ENCODE data around the gene CADPS2. TPM values are rescaled to one million over a fixed set of nuclear protein-coding genes. Genes with fewer than 3 reads are reported as not detected.

The CADPS2 gene
- total and polyA plus RNA-seq, 5 donors from 2014 or later: 0.07 TPM; not detected in 4

- ATAC-seq (ENCODE audit: low read depth in 2 of 2) (no peak), DNase-seq (no peak)
- H3K27me3 ChIP-seq (ENCODE audit: control insufficient read depth, insufficient read depth, low read length): no peaks in the 10 kb centered on the region
- Mint-ChIP-seq H3K27ac (no peak overlapping the region), H3K27me3 (no peaks in the 10 kb centered on the region), H3K4me3 (no peak overlapping the region), H3K9me3 (peaks cover 0 to 5% (median 0%) of the 10 kb centered on the region in 7 donors), H3K4me1 (no peaks in the 10 kb centered on the region), H3K36me3 (no peaks in the 10 kb centered on the region)
- H3K36me3 ChIP-seq (ENCODE audit: control insufficient read depth, insufficient read depth, low read length): no peaks in the 10 kb centered on the region
- no peak overlapping the region for H3K4me3 ChIP-seq (ENCODE audit: low read depth, low read length)
- H3K27ac ChIP-seq (ENCODE audit: insufficient read depth, low read length, poor library complexity, severe bottlenecking): no peak overlapping the region
- no peaks in the 10 kb centered on the region for H3K4me1 ChIP-seq (ENCODE audit: control insufficient read depth, insufficient read depth, low read length, poor library complexity, severe bottlenecking)
- no peaks in the 10 kb centered on the region for H3K9me3 ChIP-seq (ENCODE audit: control insufficient read depth in 2 of 2, low read length in 2 of 2)
These were observed 448.3 kb downstream of the CADPS2 start for GRCh38 chr7:122438006-122438405.

DNA sequence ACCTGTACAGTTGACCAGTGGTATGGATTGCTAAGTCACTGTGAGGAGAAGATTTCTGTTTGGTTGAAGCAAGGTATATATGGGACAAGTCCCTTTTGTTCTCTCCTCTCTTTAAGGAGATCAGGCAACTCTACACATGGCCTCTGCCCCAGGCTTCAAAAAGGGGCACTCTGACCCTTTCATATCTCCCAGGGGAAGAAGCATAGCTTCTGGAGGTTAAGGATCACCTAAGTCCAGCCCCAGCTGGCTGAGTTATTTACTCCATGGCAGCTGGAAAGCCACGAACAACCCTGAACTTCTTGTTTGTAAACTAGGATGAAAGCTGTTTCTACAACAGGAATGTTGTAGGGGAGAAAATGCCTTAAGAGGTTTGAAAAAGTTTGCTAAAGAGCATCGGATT is 452.5 kb downstream of the CADPS2 start:
- no peaks in the 10 kb centered on the region for H3K4me1 Mint-ChIP-seq

DNA sequence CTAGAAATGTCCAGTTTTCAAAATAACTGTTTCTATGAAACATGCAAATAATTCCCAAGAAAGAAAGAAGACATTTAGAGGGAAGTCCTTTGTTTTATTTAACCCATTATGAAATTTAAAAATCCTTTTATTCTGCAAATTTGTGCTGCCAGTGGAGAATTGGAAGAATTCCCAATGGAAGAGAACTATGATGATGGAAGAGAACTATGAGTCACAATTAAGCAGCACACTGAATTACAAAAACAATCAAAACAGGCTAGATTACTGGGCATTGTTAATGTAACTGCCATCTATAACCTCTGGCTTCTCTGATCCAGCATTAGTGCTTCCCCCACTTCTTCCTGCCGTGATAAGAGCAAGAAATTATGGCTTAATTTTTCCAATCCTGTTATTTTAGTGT is 455.6 kb downstream of the CADPS2 start:
- no peaks in the 10 kb centered on the region for H3K4me1 ChIP-seq (ENCODE audit: control insufficient read depth, insufficient read depth, low read length, poor library complexity, severe bottlenecking)
- H3K36me3 Mint-ChIP-seq: no peaks in the 10 kb centered on the region
- ATAC-seq (ENCODE audit: low read depth in 2 of 2) (no peak), DNase-seq (no peak)
- no peaks in the 10 kb centered on the region for H3K36me3 ChIP-seq (ENCODE audit: control insufficient read depth, insufficient read depth, low read length)
- H3K9me3 ChIP-seq (ENCODE audit: control insufficient read depth in 2 of 2, low read length in 2 of 2): no peaks in the 10 kb centered on the region
- peaks cover 0 to 5% (median 1%) of the 10 kb centered on the region in 7 donors for H3K9me3 Mint-ChIP-seq
- no peaks in the 10 kb centered on the region for H3K27me3 ChIP-seq (ENCODE audit: control insufficient read depth, insufficient read depth, low read length)
- H3K4me1 Mint-ChIP-seq: no peaks in the 10 kb centered on the region
- no peak overlapping the region for H3K4me3 ChIP-seq (ENCODE audit: low read depth, low read length)
- no peaks in the 10 kb centered on the region for H3K27me3 Mint-ChIP-seq
- H3K27ac Mint-ChIP-seq: no peak overlapping the region
- H3K27ac ChIP-seq (ENCODE audit: insufficient read depth, low read length, poor library complexity, severe bottlenecking): no peak overlapping the region
- H3K4me3 Mint-ChIP-seq: no peak overlapping the region

More for the DNA sequence above, 452.5 kb downstream of the CADPS2 start:
- no peak overlapping the region for H3K4me3 Mint-ChIP-seq
- H3K4me1 ChIP-seq (ENCODE audit: control insufficient read depth, insufficient read depth, low read length, poor library complexity, severe bottlenecking): no peaks in the 10 kb centered on the region
- H3K27ac Mint-ChIP-seq: no peak overlapping the region
- no peak for ATAC-seq (ENCODE audit: low read depth in 2 of 2)
- no peaks in the 10 kb centered on the region for H3K27me3 Mint-ChIP-seq
- H3K27me3 ChIP-seq (ENCODE audit: control insufficient read depth, insufficient read depth, low read length): no peaks in the 10 kb centered on the region
- no peaks in the 10 kb centered on the region for H3K36me3 Mint-ChIP-seq
- no peak for DNase-seq
- no peak overlapping the region for H3K4me3 ChIP-seq (ENCODE audit: low read depth, low read length)
- peaks cover 0 to 6% (median 3%) of the 10 kb centered on the region in 7 donors for H3K9me3 Mint-ChIP-seq
- H3K36me3 ChIP-seq (ENCODE audit: control insufficient read depth, insufficient read depth, low read length): no peaks in the 10 kb centered on the region
- no peaks in the 10 kb centered on the region for H3K9me3 ChIP-seq (ENCODE audit: control insufficient read depth in 2 of 2, low read length in 2 of 2)
- no peak overlapping the region for H3K27ac ChIP-seq (ENCODE audit: insufficient read depth, low read length, poor library complexity, severe bottlenecking)

GRCh38 chr7:122429926-122430325 is 456.3 kb downstream of the CADPS2 start:
- Mint-ChIP-seq H3K36me3 (no peaks in the 10 kb centered on the region), H3K27me3 (no peaks in the 10 kb centered on the region), H3K27ac (no peak overlapping the region), H3K4me1 (no peaks in the 10 kb centered on the region), H3K4me3 (no peak overlapping the region), H3K9me3 (peaks cover 0 to 4% (median 1%) of the 10 kb centered on the region in 7 donors)
- no peak for DNase-seq
- no peak for ATAC-seq (ENCODE audit: low read depth in 2 of 2)
- no peaks in the 10 kb centered on the region for H3K4me1 ChIP-seq (ENCODE audit: control insufficient read depth, insufficient read depth, low read length, poor library complexity, severe bottlenecking)
- H3K9me3 ChIP-seq (ENCODE audit: control insufficient read depth in 2 of 2, low read length in 2 of 2): no peaks in the 10 kb centered on the region
- H3K27ac ChIP-seq (ENCODE audit: insufficient read depth, low read length, poor library complexity, severe bottlenecking): no peak overlapping the region
- H3K4me3 ChIP-seq (ENCODE audit: low read depth, low read length): no peak overlapping the region
- no peaks in the 10 kb centered on the region for H3K36me3 ChIP-seq (ENCODE audit: control insufficient read depth, insufficient read depth, low read length)
- H3K27me3 ChIP-seq (ENCODE audit: control insufficient read depth, insufficient read depth, low read length): no peaks in the 10 kb centered on the region

- Histone ChIP-seq H3K9me3 (ENCODE audit: control insufficient read depth in 2 of 2, low read length in 2 of 2) (no peaks in the 10 kb centered on the region), H3K27ac (ENCODE audit: insufficient read depth, low read length, poor library complexity, severe bottlenecking) (no peak overlapping the region), H3K27me3 (ENCODE audit: control insufficient read depth, insufficient read depth, low read length) (no peaks in the 10 kb centered on the region), H3K4me1 (ENCODE audit: control insufficient read depth, insufficient read depth, low read length, poor library complexity, severe bottlenecking) (no peaks in the 10 kb centered on the region), H3K36me3 (ENCODE audit: control insufficient read depth, insufficient read depth, low read length) (no peaks in the 10 kb centered on the region), H3K4me3 (ENCODE audit: low read depth, low read length) (no peak overlapping the region)
- DNase-seq (no peak), ATAC-seq (ENCODE audit: low read depth in 2 of 2) (no peak)
- H3K4me1 Mint-ChIP-seq: peaks cover 0 to 2% (median 0%) of the 10 kb centered on the region in 4 donors
- no peak overlapping the region for H3K4me3 Mint-ChIP-seq
- no peak overlapping the region for H3K27ac Mint-ChIP-seq
- H3K36me3 Mint-ChIP-seq: no peaks in the 10 kb centered on the region
- H3K27me3 Mint-ChIP-seq: no peaks in the 10 kb centered on the region
- H3K9me3 Mint-ChIP-seq: peaks cover 0 to 6% (median 2%) of the 10 kb centered on the region in 7 donors
These were observed 460.5 kb downstream of the CADPS2 start for GRCh38 chr7:122425731-122426130.

DNA sequence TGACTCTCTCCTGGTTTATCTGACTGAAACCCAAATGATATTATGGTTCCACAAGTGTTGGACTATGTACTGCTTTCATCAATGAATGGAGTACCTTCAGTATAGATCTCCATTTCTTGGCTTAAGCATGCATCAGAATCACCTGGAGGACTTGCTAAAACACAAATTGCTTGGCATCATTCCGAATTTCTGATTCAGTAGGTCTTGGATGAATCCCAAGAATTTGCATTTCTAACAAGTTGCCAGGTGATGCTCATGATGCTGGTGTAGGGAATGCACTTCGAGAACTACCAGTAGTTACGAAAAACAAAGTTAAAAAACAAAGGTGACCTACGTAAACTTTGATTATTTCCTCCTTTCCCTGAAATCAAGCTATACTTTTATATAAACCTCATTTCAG is 462.7 kb downstream of the CADPS2 start:
- Mint-ChIP-seq H3K36me3 (no peaks in the 10 kb centered on the region), H3K9me3 (peaks cover 0 to 6% (median 2%) of the 10 kb centered on the region in 7 donors), H3K4me1 (peaks cover 0 to 2% (median 0%) of the 10 kb centered on the region in 4 donors), H3K4me3 (no peak overlapping the region), H3K27ac (peak overlapping the region in 1 of 3 donors; percentile 20), H3K27me3 (no peaks in the 10 kb centered on the region)
- ATAC-seq (ENCODE audit: low read depth in 2 of 2): no peak
- H3K4me1 ChIP-seq (ENCODE audit: control insufficient read depth, insufficient read depth, low read length, poor library complexity, severe bottlenecking): no peaks in the 10 kb centered on the region
- DNase-seq: no peak
- H3K4me3 ChIP-seq (ENCODE audit: low read depth, low read length): no peak overlapping the region
- no peaks in the 10 kb centered on the region for H3K36me3 ChIP-seq (ENCODE audit: control insufficient read depth, insufficient read depth, low read length)
- H3K27ac ChIP-seq (ENCODE audit: insufficient read depth, low read length, poor library complexity, severe bottlenecking): no peak overlapping the region
- no peaks in the 10 kb centered on the region for H3K9me3 ChIP-seq (ENCODE audit: control insufficient read depth in 2 of 2, low read length in 2 of 2)
- no peaks in the 10 kb centered on the region for H3K27me3 ChIP-seq (ENCODE audit: control insufficient read depth, insufficient read depth, low read length)

DNA sequence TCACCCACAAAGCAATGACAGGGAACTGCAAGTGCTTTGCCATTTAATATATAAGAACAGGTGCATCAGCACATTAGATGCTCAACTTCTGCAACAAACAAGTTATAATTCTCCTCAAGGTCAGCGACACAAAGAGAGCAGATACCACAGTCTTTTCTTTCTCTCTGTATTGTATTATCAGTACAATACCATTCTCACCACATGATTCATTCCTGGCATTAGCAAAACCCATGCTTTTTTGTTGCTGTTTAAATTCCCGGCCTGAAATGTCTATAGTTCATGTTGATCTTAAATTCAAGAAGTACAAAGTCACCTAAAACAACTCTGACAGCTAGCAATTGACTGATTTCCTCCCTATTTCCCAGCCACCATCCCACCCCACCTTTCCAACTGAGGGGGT is 469.9 kb downstream of the CADPS2 start:
- no peaks in the 10 kb centered on the region for H3K27me3 Mint-ChIP-seq
- Histone ChIP-seq H3K27me3 (ENCODE audit: control insufficient read depth, insufficient read depth, low read length) (no peaks in the 10 kb centered on the region), H3K9me3 (ENCODE audit: control insufficient read depth in 2 of 2, low read length in 2 of 2) (no peaks in the 10 kb centered on the region), H3K4me1 (ENCODE audit: control insufficient read depth, insufficient read depth, low read length, poor library complexity, severe bottlenecking) (no peaks in the 10 kb centered on the region), H3K36me3 (ENCODE audit: control insufficient read depth, insufficient read depth, low read length) (no peaks in the 10 kb centered on the region), H3K4me3 (ENCODE audit: low read depth, low read length) (no peak overlapping the region), H3K27ac (ENCODE audit: insufficient read depth, low read length, poor library complexity, severe bottlenecking) (no peak overlapping the region)
- ATAC-seq (ENCODE audit: low read depth in 2 of 2): no peak
- no peaks in the 10 kb centered on the region for H3K4me1 Mint-ChIP-seq
- no peak overlapping the region for H3K4me3 Mint-ChIP-seq
- no peak for DNase-seq
- no peak overlapping the region for H3K27ac Mint-ChIP-seq
- peaks cover 0 to 3% (median 0%) of the 10 kb centered on the region in 7 donors for H3K9me3 Mint-ChIP-seq
- no peaks in the 10 kb centered on the region for H3K36me3 Mint-ChIP-seq

DNA sequence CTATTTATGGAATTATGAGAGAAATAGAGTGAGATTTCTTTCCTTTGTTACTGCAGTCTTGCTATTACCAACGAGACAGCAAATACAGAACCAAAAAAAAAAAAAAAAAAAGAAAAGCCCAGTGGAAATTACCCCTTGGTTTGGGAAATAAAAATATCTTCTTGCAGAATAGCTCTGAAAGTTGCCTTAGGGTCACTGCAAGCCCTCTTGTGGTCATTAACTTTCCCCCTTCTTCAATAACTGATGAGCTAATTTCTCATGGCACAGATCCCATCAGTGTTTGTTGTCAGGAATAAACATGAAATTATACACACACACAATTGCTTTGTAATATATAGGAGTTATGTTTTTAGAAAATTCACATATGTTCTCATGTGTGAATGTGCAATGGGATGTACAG is 470.8 kb downstream of the CADPS2 start:
- Histone ChIP-seq H3K4me3 (ENCODE audit: low read depth, low read length) (no peak overlapping the region), H3K27ac (ENCODE audit: insufficient read depth, low read length, poor library complexity, severe bottlenecking) (no peak overlapping the region), H3K9me3 (ENCODE audit: control insufficient read depth in 2 of 2, low read length in 2 of 2) (no peaks in the 10 kb centered on the region), H3K36me3 (ENCODE audit: control insufficient read depth, insufficient read depth, low read length) (no peaks in the 10 kb centered on the region), H3K4me1 (ENCODE audit: control insufficient read depth, insufficient read depth, low read length, poor library complexity, severe bottlenecking) (no peaks in the 10 kb centered on the region), H3K27me3 (ENCODE audit: control insufficient read depth, insufficient read depth, low read length) (no peaks in the 10 kb centered on the region)
- Mint-ChIP-seq H3K27me3 (no peaks in the 10 kb centered on the region), H3K27ac (no peak overlapping the region), H3K36me3 (no peaks in the 10 kb centered on the region), H3K4me1 (no peaks in the 10 kb centered on the region), H3K4me3 (no peak overlapping the region), H3K9me3 (peaks cover 0 to 4% (median 3%) of the 10 kb centered on the region in 7 donors)
- ATAC-seq (ENCODE audit: low read depth in 2 of 2) (no peak), DNase-seq (no peak)

Measured in CD4-positive, CD25-positive, alpha-beta regulatory T cell (primary cell).